BJ (cell line): Measurements from ENCODE around the gene RHBDF2. TPM values are rescaled to one million over a fixed set of nuclear protein-coding genes. Genes with fewer than 3 reads are reported as not detected.

Experiments used
- CTCF ChIA-PET: fragments of 350-600 bp; formaldehyde crosslinking; extraction: SDS; loops from one replicate; lab custom pipeline; 2021; ENCODE audit warnings: antibody characterized with exemption, inconsistent platforms; lab: Yijun Ruan, JAX
- POLR2A ChIA-PET: fragments of 300-600 bp; sonication (Branson Sonifier 250); formaldehyde crosslinking; extraction: SDS; loops from one replicate; lab custom pipeline; 2021; ENCODE audit warnings: antibody characterized with exemption; lab: Charles Lee
- DNase-seq: peaks from one replicate; pipeline ENCODE4 v3.0.0-alpha.2; 2011; ENCODE audit warnings: low read depth
- H3K27me3 ChIP-seq: 2 replicates; pipeline ENCODE4 v1.6.0; 2011; ENCODE audit warnings: low read length; ENCODE audit not compliant: control insufficient read depth, insufficient read depth
- H3K36me3 ChIP-seq: 2 replicates; pipeline ENCODE4 v1.5.1; 2011; ENCODE audit warnings: low read length; ENCODE audit not compliant: control insufficient read depth, insufficient read depth
- H3K4me3 ChIP-seq: 2 replicates; pipeline ENCODE4 v1.5.1; 2011; ENCODE audit warnings: low read depth, mild to moderate bottlenecking, control low read depth, low read length
- CTCF ChIP-seq: IDR thresholded peaks from 2 replicates; pipeline ENCODE4 v1.5.1; 2011; ENCODE audit warnings: low read depth, mild to moderate bottlenecking, control low read depth, inconsistent platforms, low read length, moderate library complexity; ENCODE audit not compliant: insufficient read depth
- polyA plus RNA-seq: library from polyadenylated mRNA; depleted of rRNA; stranded (reverse); fragments of >200 nt; gene quantifications from 2 replicates; pipeline ENCODE4 v1.2.3, GENCODE V29; 2011

Gene RHBDF2
- polyA plus RNA-seq, 1 experiment = 8.9 TPM

- no peak for DNase-seq
- no peak overlapping the region for H3K4me3 ChIP-seq
- H3K27me3 ChIP-seq = no peaks in the 10 kb centered on the region
- CTCF ChIA-PET = interaction anchor here (0.9 to 1.5 kb wide), 7 partner anchors 8 to 48 kb away, joined by 3 to 6 read pairs (median 3); partner anchors contain the start of gene AANAT
- POLR2A ChIA-PET = interaction anchor here (0.9 kb wide), 1 partner anchor 8 kb away, joined by 4 read pairs; the partner anchor contains the start of gene RHBDF2
- TF ChIP-seq CTCF = no peak
- H3K36me3 ChIP-seq = no peaks in the 10 kb centered on the region
Measured at GRCh38 chr17:76493505-76494167, 7.6 kb downstream of the RHBDF2 start.

GRCh38 chr17:76492989-76493501 lies 8.2 kb downstream of the RHBDF2 start:
- CTCF ChIA-PET = interaction anchor here (0.9 to 1.5 kb wide), 5 partner anchors 8 to 26 kb away, joined by 3 to 6 read pairs (median 3); partner anchors contain the start of gene AANAT
- Histone ChIP-seq H3K36me3 (no peaks in the 10 kb centered on the region), H3K4me3 (no peak overlapping the region), H3K27me3 (no peaks in the 10 kb centered on the region)
- POLR2A ChIA-PET = interaction anchor here (0.9 kb wide), 1 partner anchor 8 kb away, joined by 4 read pairs; the partner anchor contains the start of gene RHBDF2
- TF ChIP-seq CTCF = no peak
- no peak for DNase-seq

- DNase-seq = no peak
- Histone ChIP-seq H3K36me3 (peaks cover 2% of the 10 kb centered on the region; the same call in 1 of the 2 replicates), H3K4me3 (no peak overlapping the region), H3K27me3 (no peaks in the 10 kb centered on the region)
- ChIA-PET POLR2A (interaction anchor here (0.9 kb wide), 1 partner anchor 9 kb away, joined by 4 read pairs; the partner anchor contains the start of gene RHBDF2), CTCF (interaction anchor here (0.6 to 1.5 kb wide), 4 partner anchors 7 to 25 kb away, joined by 3 to 6 read pairs (median 5); partner anchors contain the start of gene AANAT)
- no peak for TF ChIP-seq CTCF
Measured at GRCh38 chr17:76492123-76492988, 8.9 kb downstream of the RHBDF2 start.

GRCh38 chr17:76491271-76492122 lies 9.7 kb downstream of the RHBDF2 start:
- Histone ChIP-seq H3K36me3 (peaks cover 2% of the 10 kb centered on the region; the same call in 1 of the 2 replicates), H3K27me3 (no peaks in the 10 kb centered on the region), H3K4me3 (no peak overlapping the region)
- ChIA-PET POLR2A (no interaction called here), CTCF (interaction anchor here (0.8 to 2.6 kb wide), 4 partner anchors 11 to 94 kb away, joined by 3 to 7 read pairs (median 3); no protein-coding TSS in a partner anchor)
- DNase-seq = no peak
- TF ChIP-seq CTCF = no peak
